IMR-90 (cell line): Measurements from ENCODE around the gene NFIA. TPM values are rescaled to one million over a fixed set of nuclear protein-coding genes. Genes with fewer than 3 reads are reported as not detected.

Source experiments
- ATAC-seq: fragments of 200-7000 bp; cut with Tn5 transposase; 2 replicates; pipeline ENCODE4 v1.9.1; 2020; ENCODE audit warnings: low read depth, mild to moderate bottlenecking, moderate library complexity
- BruUV-seq: library from RNA; stranded (reverse); fragments of 400-500 nt; replicated peaks from 2 replicates; lab custom pipeline; 2021; lab: Mats Ljungman, UMichigan
- CTCF ChIA-PET: fragments of 300-600 bp; formaldehyde crosslinking; extraction: SDS; loops from one replicate; lab custom pipeline; 2021; ENCODE audit warnings: antibody characterized with exemption; lab: Yijun Ruan, JAX
- POLR2A ChIA-PET: fragments of 300-600 bp; sonication (Branson Sonifier 250); formaldehyde crosslinking; loops from one replicate; lab custom pipeline; 2022; ENCODE audit warnings: antibody characterized with exemption; ENCODE audit not compliant: unreplicated experiment; lab: Charles Lee
- DNase-seq: peaks from one replicate; pipeline ENCODE4 v3.0.0; 2013
- H2AFZ ChIP-seq: replicated peaks from 2 replicates; pipeline ENCODE3; 2013; ENCODE audit warnings: low read length, mild to moderate bottlenecking; ENCODE audit not compliant: poor library complexity
- H2AK5ac ChIP-seq: 2 replicates; pipeline ENCODE4 v1.6.1; 2013; ENCODE audit warnings: low read depth, low read length, inconsistent platforms
- H2AK9ac ChIP-seq: replicated peaks from 2 replicates; pipeline ENCODE3; 2013; ENCODE audit warnings: mild to moderate bottlenecking, low read depth, low read length, moderate library complexity; ENCODE audit not compliant: poor library complexity
- H2BK120ac ChIP-seq: 2 replicates; pipeline ENCODE4 v1.6.1; 2013; ENCODE audit warnings: low read depth, low read length, inconsistent platforms
- H2BK15ac ChIP-seq: 3 replicates; pipeline ENCODE4 v1.6.1; 2013; ENCODE audit warnings: low read depth, low read length, inconsistent platforms
- H2BK20ac ChIP-seq: 2 replicates; pipeline ENCODE4 v1.6.1; 2013; ENCODE audit warnings: low read depth, mild to moderate bottlenecking, inconsistent platforms, low read length, moderate library complexity
- H2BK5ac ChIP-seq: 2 replicates; pipeline ENCODE4 v1.6.1; 2013; ENCODE audit warnings: mild to moderate bottlenecking, low read depth, low read length, inconsistent platforms; ENCODE audit not compliant: poor library complexity, severe bottlenecking
- H3K14ac ChIP-seq: replicated peaks from 2 replicates; pipeline ENCODE4 v1.6.1; 2013; ENCODE audit warnings: low read depth, low read length, inconsistent platforms
- H3K18ac ChIP-seq: 2 replicates; pipeline ENCODE4 v1.6.1; 2013; ENCODE audit warnings: low read depth, low read length, control low read depth
- H3K23ac ChIP-seq: 2 replicates; pipeline ENCODE4 v1.6.1; 2013; ENCODE audit warnings: low read depth, low read length, inconsistent platforms
- H3K27ac ChIP-seq: 2 replicates; pipeline ENCODE4 v1.5.1; 2013; ENCODE audit warnings: mild to moderate bottlenecking, control low read depth, low read length; ENCODE audit not compliant: insufficient read depth
- H3K27me3 ChIP-seq: 2 replicates; pipeline ENCODE4 v1.6.1; 2013; ENCODE audit warnings: low read length; ENCODE audit not compliant: control insufficient read depth, insufficient read depth
- H3K36me3 ChIP-seq: 2 replicates; pipeline ENCODE4 v1.6.1; 2013; ENCODE audit warnings: low read length, mixed read lengths; ENCODE audit not compliant: control insufficient read depth, insufficient read depth
- H3K4ac ChIP-seq: 2 replicates; pipeline ENCODE4 v1.6.1; 2013; ENCODE audit warnings: low read depth, low read length, inconsistent platforms
- H3K4me1 ChIP-seq: 2 replicates; pipeline ENCODE4 v1.6.1; 2013; ENCODE audit warnings: low read length, mixed read lengths; ENCODE audit not compliant: control insufficient read depth, insufficient read depth
- H3K4me2 ChIP-seq: 2 replicates; pipeline ENCODE4 v1.6.1; 2013; ENCODE audit warnings: low read depth, mild to moderate bottlenecking, control low read depth, low read length, moderate library complexity
- H3K4me3 ChIP-seq: 2 replicates; pipeline ENCODE4 v1.5.1; 2013; ENCODE audit warnings: low read depth, mild to moderate bottlenecking, control low read depth, low read length, moderate library complexity; ENCODE audit not compliant: insufficient read depth
- H3K56ac ChIP-seq: 2 replicates; pipeline ENCODE4 v1.6.1; 2013; ENCODE audit warnings: low read length, inconsistent platforms; ENCODE audit not compliant: insufficient read depth; ENCODE audit errors: extremely low read depth
- H3K79me1 ChIP-seq, 2 experiments: 2 replicates each; pipeline ENCODE4 v1.6.1; 2013; ENCODE audit warnings: low read length in 2 of 2, inconsistent platforms in 1 of 2, low read depth in 1 of 2
- H3K9ac ChIP-seq: 2 replicates; pipeline ENCODE4 v1.6.1; 2013; ENCODE audit warnings: low read depth, low read length, control low read depth
- H3K9me1 ChIP-seq: 2 replicates; pipeline ENCODE4 v1.6.1; 2013; ENCODE audit warnings: low read length, inconsistent platforms; ENCODE audit not compliant: insufficient read depth
- H3K9me3 ChIP-seq: 2 replicates; pipeline ENCODE4 v1.6.1; 2013; ENCODE audit warnings: low read length; ENCODE audit not compliant: control insufficient read depth, insufficient read depth
- H4K20me1 ChIP-seq: 2 replicates; pipeline ENCODE4 v1.6.1; 2013; ENCODE audit warnings: low read length, inconsistent platforms; ENCODE audit not compliant: insufficient read depth
- H4K5ac ChIP-seq: 2 replicates; pipeline ENCODE4 v1.6.1; 2013; ENCODE audit warnings: mild to moderate bottlenecking, low read depth, low read length, control low read depth
- H4K8ac ChIP-seq, 2 experiments: 2 replicates each; pipeline ENCODE4 v1.6.1; 2013; ENCODE audit warnings: low read depth in 2 of 2, low read length in 2 of 2, control low read depth in 1 of 2, inconsistent platforms in 1 of 2
- H4K91ac ChIP-seq: 2 replicates; pipeline ENCODE4 v1.6.1; 2013; ENCODE audit warnings: low read depth, low read length, inconsistent platforms; ENCODE audit not compliant: insufficient read depth
- BHLHE40 ChIP-seq: fragments of 150-350 bp; IDR thresholded peaks from 2 replicates; pipeline ENCODE4 v1.6.1; 2016; ENCODE audit warnings: mild to moderate bottlenecking, low read depth, low read length
- CEBPB ChIP-seq: IDR thresholded peaks from 2 replicates; pipeline ENCODE4 v1.6.1; 2012; ENCODE audit warnings: low read depth, low read length, improper control_type of control experiment
- CHD1 ChIP-seq: IDR thresholded peaks from 2 replicates; pipeline ENCODE4 v1.6.1; 2012; ENCODE audit warnings: low read depth, low read length, improper control_type of control experiment
- CTCF ChIP-seq: conservative IDR thresholded peaks from 2 replicates; pipeline ENCODE4 v1.5.1; 2012; ENCODE audit warnings: mild to moderate bottlenecking, low read depth, low read length, improper control_type of control experiment
- ELK1 ChIP-seq: fragments of 150-350 bp; IDR thresholded peaks from 2 replicates; pipeline ENCODE4 v1.6.1; 2016; ENCODE audit warnings: low read depth, mild to moderate bottlenecking, low read length, moderate library complexity, borderline replicate concordance
- FOS ChIP-seq: fragments of 150-350 bp; IDR thresholded peaks from 2 replicates; pipeline ENCODE4 v1.6.1; 2016; ENCODE audit warnings: low read depth, low read length
- MAFK ChIP-seq: IDR thresholded peaks from 2 replicates; pipeline ENCODE4 v1.6.1; 2012; ENCODE audit warnings: low read depth, low read length, improper control_type of control experiment
- MAZ ChIP-seq: IDR thresholded peaks from 2 replicates; pipeline ENCODE4 v1.6.1; 2012; ENCODE audit warnings: low read depth, mild to moderate bottlenecking, low read length, improper control_type of control experiment, moderate library complexity, borderline replicate concordance
- MXI1 ChIP-seq: IDR thresholded peaks from 2 replicates; pipeline ENCODE4 v1.6.1; 2012; ENCODE audit warnings: low read depth, mild to moderate bottlenecking, low read length, moderate library complexity, borderline replicate concordance
- NFE2L2 ChIP-seq: fragments of 150-350 bp; IDR thresholded peaks from 2 replicates; pipeline ENCODE4 v1.6.1; 2016; ENCODE audit warnings: low read depth, mild to moderate bottlenecking, low read length
- POLR2A ChIP-seq: IDR thresholded peaks from 2 replicates; pipeline ENCODE4 v1.6.1; 2012; ENCODE audit warnings: mild to moderate bottlenecking, low read depth, low read length
- RAD21 ChIP-seq: IDR thresholded peaks from 2 replicates; pipeline ENCODE4 v1.6.1; 2012; ENCODE audit warnings: low read length, improper control_type of control experiment
- RFX5 ChIP-seq: IDR thresholded peaks from 2 replicates; pipeline ENCODE4 v1.8.0; 2012; ENCODE audit warnings: low read depth, mild to moderate bottlenecking, low read length, moderate library complexity
- SMC3 ChIP-seq: fragments of 150-350 bp; IDR thresholded peaks from 2 replicates; pipeline ENCODE4 v1.6.1; 2016; ENCODE audit warnings: low read depth, mild to moderate bottlenecking, antibody characterized with exemption, low read length, moderate library complexity
- USF2 ChIP-seq: fragments of 150-350 bp; IDR thresholded peaks from 2 replicates; pipeline ENCODE4 v1.6.1; 2017; ENCODE audit warnings: mild to moderate bottlenecking, antibody characterized with exemption, low read length, low read depth
- WGBS, 2 experiments: methylation state at CpG; one replicate each; pipeline versions ENCODE4 v1.1.5 to v1.1.7; 2013; ENCODE audit warnings: missing lambda C conversion rate in 2 of 2; ENCODE audit not compliant: insufficient read length in 1 of 2; ENCODE audit errors: extremely low coverage in 2 of 2; 5-methylcytosine and 5-hydroxymethylcytosine counted together
- dilution Hi-C: fragments of 300-500 bp; cut with HindIII; formaldehyde crosslinking; loops from one replicate; pipeline ENCODE4 v1.14.3; 2018; ENCODE audit warnings: low sequenced_read_pairs; ENCODE audit not compliant: unreplicated experiment
- in situ Hi-C: fragments of 300-500 bp; cut with MboI; formaldehyde crosslinking; loops from 3 replicates; pipeline ENCODE4 v1.14.3; 2019; ENCODE audit warnings: low sequenced_read_pairs, inconsistent platforms, mixed read lengths
- intact Hi-C: fragments of 100-400 bp; cut with micrococcal nuclease; formaldehyde crosslinking; loops from 2 replicates; pipeline ENCODE4 v1.10.0; 2022
- polyA plus RNA-seq, 3 experiments: library from polyadenylated mRNA; depleted of rRNA; stranded (reverse); fragments of >200 nt; gene quantifications; 2 replicates each; pipeline ENCODE4 v1.2.3, GENCODE V29; 2012; ENCODE audit warnings: low replicate concordance in 1 of 3
- total RNA-seq: library from RNA; depleted of rRNA; stranded (reverse); fragments of >200 nt; gene quantifications from 2 replicates; pipeline ENCODE4 v1.2.3, GENCODE V29; 2012

NFIA gene
- total and polyA plus RNA-seq, 2 of the 4 experiments (the other 2 are of a cell fraction), result 1.6 to 2.2 TPM

GRCh38 chr1:61123326-61123725, 41.0 kb downstream of the NFIA start:
- Histone ChIP-seq H2BK5ac (no peak overlapping the region), H2BK15ac (no peak overlapping the region), H4K91ac (no peak overlapping the region), H3K27me3 (peaks cover 2% of the 10 kb centered on the region; the same call in 1 of the 2 replicates), H4K5ac (no peak overlapping the region), H2AFZ (no peak overlapping the region), H3K4me3 (no peak overlapping the region), H3K14ac (no peak overlapping the region), H3K4me2 (no peak overlapping the region), H3K56ac (no peak overlapping the region), H3K9me1 (no peaks in the 10 kb centered on the region), H2AK5ac (no peak overlapping the region), H3K79me1 (no peaks in the 10 kb centered on the region), H2BK120ac (no peak overlapping the region), H3K18ac (no peak overlapping the region), H3K27ac (no peak overlapping the region), H4K8ac (no peak overlapping the region), H3K23ac (no peak overlapping the region), H3K4ac (no peak overlapping the region), H3K9me3 (no peaks in the 10 kb centered on the region), H3K4me1 (no peaks in the 10 kb centered on the region), H2AK9ac (no peak overlapping the region), H3K36me3 (no peaks in the 10 kb centered on the region), H3K9ac (no peak overlapping the region), H2BK20ac (no peak overlapping the region), H4K20me1 (no peaks in the 10 kb centered on the region)
- POLR2A ChIA-PET, result no interaction called here
- ATAC-seq (no peak), DNase-seq (no peak)
- TF ChIP-seq CEBPB (no peak), RFX5 (no peak), NFE2L2 (no peak), CHD1 (no peak), POLR2A (no peak), MXI1 (no peak), RAD21 (no peak), MAZ (no peak), BHLHE40 (no peak), FOS (no peak), ELK1 (no peak), MAFK (no peak), USF2 (no peak), SMC3 (no peak), CTCF (no peak)
- 100% methylated on average over 1 of the region's 2 CpGs; no CpG with 5 or more reads in 1 of the 2 experiments for WGBS, 2 experiments
- intact Hi-C loops, result no loop called here
- dilution Hi-C loops, result no loop called here
- in situ Hi-C loops, result no loop called here
- BruUV-seq, result no TSS peak
- CTCF ChIA-PET, result no interaction called here
